Measurements from ENCODE around the gene APOE. TPM values are rescaled to one million over a fixed set of nuclear protein-coding genes. Genes with fewer than 3 reads are reported as not detected.
A peak's percentile ranks its signal among the peaks of the same experiment; 100 is the strongest.

The APOE gene
- total and polyA plus RNA-seq, 2 of the 13 experiments (the other 11 are each of a cell fraction or from before 2014, with no cell fraction given), result 1,328 to 1,470 TPM

- TF ChIP-seq SPEN (CRISPR knock-in tag; IDR thresholded peaks at IDR 0.05; ENCODE audit: low read depth) (no peak; the same call in 1 of the 2 replicates), ZBTB38 (CRISPR knock-in tag; IDR thresholded peaks at IDR 0.05) (no peak), ZNF503 (CRISPR knock-in tag; IDR thresholded peaks at IDR 0.05) (no peak), ZNF547 (CRISPR knock-in tag; IDR thresholded peaks at IDR 0.05) (no peak), ZNF724P (CRISPR knock-in tag; IDR thresholded peaks at IDR 0.05; ENCODE audit: borderline replicate concordance) (no peak), SRSF1 (optimal IDR thresholded peaks at IDR 0.05; ENCODE audit: low read depth, low read length) (no peak), XRCC5 (optimal IDR thresholded peaks at IDR 0.05; ENCODE audit: low read length) (no peak), GTF3A (CRISPR knock-in tag; conservative IDR thresholded peaks at IDR 0.05) (no peak), ZNF317 (CRISPR knock-in tag; IDR thresholded peaks at IDR 0.05) (no peak), ZBTB26 (CRISPR knock-in tag; IDR thresholded peaks at IDR 0.05; ENCODE audit: borderline replicate concordance) (0 out of 2 replicates have a peak, but pooled peaks have one; percentile 48), SKI (IDR thresholded peaks at IDR 0.05; ENCODE audit: partially characterized antibody) (peak; percentile 96), SP1 (IDR thresholded peaks at IDR 0.05) (no peak), SP1 (CRISPR knock-in tag; IDR thresholded peaks at IDR 0.05) (0 out of 2 replicates have a peak, but pooled peaks have one; percentile 15), ZNF704 (CRISPR knock-in tag; IDR thresholded peaks at IDR 0.05; ENCODE audit: borderline replicate concordance) (no peak), NFE2L2 (IDR thresholded peaks at IDR 0.05; ENCODE audit: low read length) (no peak), ZNF235 (CRISPR knock-in tag; IDR thresholded peaks at IDR 0.05; ENCODE audit: borderline replicate concordance) (no peak), ATF5 (CRISPR knock-in tag; IDR thresholded peaks at IDR 0.05; ENCODE audit: low read depth) (no peak), SMAD9 (CRISPR knock-in tag; IDR thresholded peaks at IDR 0.05) (no peak), ZC3H4 (CRISPR knock-in tag; IDR thresholded peaks at IDR 0.05; ENCODE audit: borderline replicate concordance) (no peak), ZBTB37 (CRISPR knock-in tag; IDR thresholded peaks at IDR 0.05) (peak; percentile 50; the same call in 1 of the 2 replicates), ZNF274 (CRISPR knock-in tag; IDR thresholded peaks at IDR 0.05) (no peak), BRF2 (CRISPR knock-in tag; IDR thresholded peaks at IDR 0.05) (no peak), LCORL (IDR thresholded peaks at IDR 0.05) (no peak), LCORL (CRISPR knock-in tag; IDR thresholded peaks at IDR 0.05) (peak; percentile 79), TAF1 (CRISPR knock-in tag; IDR thresholded peaks at IDR 0.05) (no peak)
Measured at GRCh38 chr19:44912854-44913253, 7.3 kb downstream of the APOE start (continued).

Measured in HepG2 (cell line).